Testis (tissue), 2 donors: ENCODE results near the gene HMCES.

ENCODE experiments used
- CTCF ChIP-seq, 3 experiments: fragments of 450-650 bp in 2 of 3; fragments of 200-600 bp in 1 of 3; sonication (generic) in 1 of 3; IDR thresholded peaks; one replicate each; pipeline ENCODE4 v1.5.1; 2016 to 2019; ENCODE audit warnings: antibody characterized with exemption in 3 of 3, mild to moderate bottlenecking in 2 of 3, moderate library complexity in 1 of 3
- POLR2A ChIP-seq: fragments of 450-650 bp; IDR thresholded peaks from one replicate; pipeline ENCODE4 v1.6.1; 2017; ENCODE audit warnings: antibody characterized with exemption, mild to moderate bottlenecking, moderate library complexity

- TF ChIP-seq POLR2A = peak; percentile 82
- no peak for TF ChIP-seq CTCF (IDR thresholded peaks at IDR 0.05)
Observed at GRCh38 chr3:129249284-129250065, 29.2 kb upstream of the HMCES start, which contains the start of gene COPG1.
